ENCODE measurements around the gene GSTM3. TPM values are rescaled to one million over a fixed set of nuclear protein-coding genes. Genes with fewer than 3 reads are reported as not detected.

GSTM3 gene
- total and polyA plus RNA-seq, 2 of the 13 experiments (the other 11 are each of a cell fraction or from before 2014, with no cell fraction given) = 127 to 142 TPM

DNA sequence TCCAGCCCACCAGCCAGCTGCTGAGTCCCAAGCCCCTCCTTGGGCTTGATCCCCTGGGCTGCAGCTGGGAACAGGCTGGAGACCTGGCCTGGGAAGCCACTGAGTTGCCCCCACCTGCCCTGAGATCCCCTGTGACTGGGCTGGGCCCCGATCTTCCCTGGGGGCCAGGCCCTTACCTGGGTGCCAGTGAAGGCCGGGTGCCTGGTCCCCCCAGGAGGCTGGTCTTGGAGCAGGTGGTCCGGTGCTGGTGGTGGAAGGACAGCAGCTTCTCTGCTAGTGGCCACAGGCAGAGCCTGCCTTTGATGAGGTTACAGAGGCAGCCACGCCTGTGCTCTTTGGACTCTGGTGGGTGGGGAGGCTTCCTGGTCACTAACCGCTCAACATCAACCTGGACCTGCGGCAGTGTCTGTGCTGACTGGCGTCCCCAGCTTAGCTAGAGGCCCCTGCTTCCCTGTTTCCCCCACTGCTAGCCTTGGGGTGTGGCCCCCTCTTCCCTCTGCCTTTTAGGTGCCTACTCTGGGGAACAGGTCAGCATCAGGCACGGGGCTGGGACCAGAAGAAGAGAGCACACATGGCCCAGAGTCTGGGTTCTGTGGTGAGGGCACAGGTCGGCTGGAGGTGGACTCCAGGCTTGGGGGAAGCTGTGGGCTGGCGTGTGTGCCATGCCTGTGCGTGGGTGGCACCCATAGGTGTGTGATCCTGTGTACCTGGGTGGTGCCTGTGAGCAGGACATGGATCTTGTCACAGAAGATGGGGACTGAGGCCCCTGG, 23.0 kb upstream of the GSTM3 start, which contains the start of gene EPS8L3:
TSS of gene EPS8L3 (minus strand) at position 278 of the 770 bp plus-strand sequence. CDS start 2,174 bp downstream, outside the sequence.
- H3K4me1 ChIP-seq (ENCODE audit: insufficient read depth, low read length) = peaks cover 80% of the 10 kb centered on the region
- FAIRE-seq (peak; percentile 96), ATAC-seq (peak; percentile 97), DNase-seq (ENCODE audit: low spot score) (peak; percentile 87)
- H3K36me3 ChIP-seq (replicated peaks in 1 of 2; ENCODE audit: control insufficient read depth in 1 of 2, insufficient read depth in 2 of 2, low read length in 2 of 2) = peaks cover 0 to 9% of the 10 kb centered on the region in 2 experiments; a peak in 2 of 5 replicates
- intact Hi-C loops (cut with micrococcal nuclease; ENCODE audit: unreplicated experiment) (loop anchor here (1.0 kb wide), 1 partner anchor 9 kb away; no protein-coding TSS in a partner anchor), in situ Hi-C loops (cut with HindIII; ENCODE audit: extremely low pct_ligation_motif_present, low pct_unique_long_range_greater_than_20kb) (no loop called here)
- peak within 1 kb of the TSS; percentile 74 for H3K27ac ChIP-seq (ENCODE audit: extremely low read length, insufficient read depth, low read length)
- H3K4me3 ChIP-seq (replicated peaks in 1 of 3; ENCODE audit: insufficient read depth in 1 of 3, low read depth in 2 of 3, low read length in 3 of 3) = peak within 1 kb of the TSS; percentile 76 to 88 (median 79)
- no peak within 1 kb of the TSS for H2AFZ ChIP-seq (ENCODE audit: low read length)
- BruUV-seq (replicated peaks) = TSS peak; percentile 78
- CTCF ChIA-PET (ENCODE audit: low intra/inter-chr PET ratio, low total read pairs) = no interaction called here
- 0% methylated on average over 2 of the region's 11 CpGs for WGBS (ENCODE audit: low lambda C conversion rate)
- peak within 1 kb of the TSS; percentile 92 for H3K4me2 ChIP-seq (ENCODE audit: low read depth, low read length)
- POLR2A ChIA-PET = interaction anchor here (0.5 to 2.3 kb wide), 21 partner anchors 8 to 266 kb away, joined by 3 to 18 read pairs (median 4); partner anchors contain the start of genes AHCYL1, AMIGO1, GNAI3 and GSTM3
- no peaks in the 10 kb centered on the region; a peak in 2 of 5 replicates for H3K27me3 ChIP-seq (ENCODE audit: control insufficient read depth in 1 of 2, insufficient read depth in 2 of 2, low read length in 2 of 2)
- peaks cover 24% of the 10 kb centered on the region for H3K79me2 ChIP-seq (ENCODE audit: insufficient read depth, low read length)
- peak within 1 kb of the TSS; percentile 80 for H3K9ac ChIP-seq (ENCODE audit: insufficient read depth, low read depth, low read length)
- H4K20me1 ChIP-seq (ENCODE audit: insufficient read depth, low read length) = no peaks in the 10 kb centered on the region
- H3K9me3 ChIP-seq (ENCODE audit: low read length) = no peaks in the 10 kb centered on the region
- TF ChIP-seq FOXK1 (CRISPR knock-in tag; IDR thresholded peaks at IDR 0.05; ENCODE audit: borderline replicate concordance, low read depth) (peak; percentile 30; the same call in 1 of the 2 replicates), SRY (CRISPR knock-in tag; IDR thresholded peaks at IDR 0.05) (no peak), BRCA1 (CRISPR knock-in tag; IDR thresholded peaks at IDR 0.05) (no peak), PHF21A (CRISPR knock-in tag; IDR thresholded peaks at IDR 0.05) (0 out of 2 replicates have a peak, but pooled peaks have one; percentile 51), ZKSCAN5 (CRISPR knock-in tag; IDR thresholded peaks at IDR 0.05) (peak; percentile 17; the same call in 1 of the 2 replicates), ZNF556 (CRISPR knock-in tag; IDR thresholded peaks at IDR 0.05; ENCODE audit: borderline replicate concordance) (peak; percentile 40; the same call in 1 of the 2 replicates), ZNF75D (CRISPR knock-in tag; IDR thresholded peaks at IDR 0.05; ENCODE audit: borderline replicate concordance) (no peak), ZFP36L1 (CRISPR knock-in tag; IDR thresholded peaks at IDR 0.05) (no peak), NCOA1 (CRISPR knock-in tag; IDR thresholded peaks at IDR 0.05) (no peak), ZNF549 (CRISPR knock-in tag; IDR thresholded peaks at IDR 0.05) (0 out of 2 replicates have a peak, but pooled peaks have one; percentile 84)
- TF ChIP-seq, protein P1, sequence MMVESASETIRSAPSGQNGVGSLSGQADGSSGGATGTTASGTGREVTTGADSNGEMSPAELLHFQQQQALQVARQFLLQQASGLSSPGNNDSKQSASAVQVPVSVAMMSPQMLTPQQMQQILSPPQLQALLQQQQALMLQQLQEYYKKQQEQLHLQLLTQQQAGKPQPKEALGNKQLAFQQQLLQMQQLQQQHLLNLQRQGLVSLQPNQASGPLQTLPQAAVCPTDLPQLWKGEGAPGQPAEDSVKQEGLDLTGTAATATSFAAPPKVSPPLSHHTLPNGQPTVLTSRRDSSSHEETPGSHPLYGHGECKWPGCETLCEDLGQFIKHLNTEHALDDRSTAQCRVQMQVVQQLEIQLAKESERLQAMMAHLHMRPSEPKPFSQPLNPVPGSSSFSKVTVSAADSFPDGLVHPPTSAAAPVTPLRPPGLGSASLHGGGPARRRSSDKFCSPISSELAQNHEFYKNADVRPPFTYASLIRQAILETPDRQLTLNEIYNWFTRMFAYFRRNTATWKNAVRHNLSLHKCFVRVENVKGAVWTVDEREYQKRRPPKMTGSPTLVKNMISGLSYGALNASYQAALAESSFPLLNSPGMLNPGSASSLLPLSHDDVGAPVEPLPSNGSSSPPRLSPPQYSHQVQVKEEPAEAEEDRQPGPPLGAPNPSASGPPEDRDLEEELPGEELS (CRISPR knock-in tag; IDR thresholded peaks at IDR 0.05) = no peak; the same call in 1 of the 2 replicates
- TF ChIP-seq, protein P2, sequence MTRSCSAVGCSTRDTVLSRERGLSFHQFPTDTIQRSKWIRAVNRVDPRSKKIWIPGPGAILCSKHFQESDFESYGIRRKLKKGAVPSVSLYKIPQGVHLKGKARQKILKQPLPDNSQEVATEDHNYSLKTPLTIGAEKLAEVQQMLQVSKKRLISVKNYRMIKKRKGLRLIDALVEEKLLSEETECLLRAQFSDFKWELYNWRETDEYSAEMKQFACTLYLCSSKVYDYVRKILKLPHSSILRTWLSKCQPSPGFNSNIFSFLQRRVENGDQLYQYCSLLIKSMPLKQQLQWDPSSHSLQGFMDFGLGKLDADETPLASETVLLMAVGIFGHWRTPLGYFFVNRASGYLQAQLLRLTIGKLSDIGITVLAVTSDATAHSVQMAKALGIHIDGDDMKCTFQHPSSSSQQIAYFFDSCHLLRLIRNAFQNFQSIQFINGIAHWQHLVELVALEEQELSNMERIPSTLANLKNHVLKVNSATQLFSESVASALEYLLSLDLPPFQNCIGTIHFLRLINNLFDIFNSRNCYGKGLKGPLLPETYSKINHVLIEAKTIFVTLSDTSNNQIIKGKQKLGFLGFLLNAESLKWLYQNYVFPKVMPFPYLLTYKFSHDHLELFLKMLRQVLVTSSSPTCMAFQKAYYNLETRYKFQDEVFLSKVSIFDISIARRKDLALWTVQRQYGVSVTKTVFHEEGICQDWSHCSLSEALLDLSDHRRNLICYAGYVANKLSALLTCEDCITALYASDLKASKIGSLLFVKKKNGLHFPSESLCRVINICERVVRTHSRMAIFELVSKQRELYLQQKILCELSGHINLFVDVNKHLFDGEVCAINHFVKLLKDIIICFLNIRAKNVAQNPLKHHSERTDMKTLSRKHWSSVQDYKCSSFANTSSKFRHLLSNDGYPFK (CRISPR knock-in tag; IDR thresholded peaks at IDR 0.05; ENCODE audit: borderline replicate concordance) = peak; percentile 77

Data from HepG2 (cell line).